Fibroblast of skin of abdomen (primary cell): ENCODE results near the gene MALAT1.

Experiments
- DNase-seq: peaks from one replicate; pipeline ENCODE4 v3.0.0-alpha.2; 2013

Gene MALAT1

GRCh38 chr11:65479184-65480145 is 19.4 kb upstream of the MALAT1 start:
- DNase-seq = peak; percentile 72

DNA sequence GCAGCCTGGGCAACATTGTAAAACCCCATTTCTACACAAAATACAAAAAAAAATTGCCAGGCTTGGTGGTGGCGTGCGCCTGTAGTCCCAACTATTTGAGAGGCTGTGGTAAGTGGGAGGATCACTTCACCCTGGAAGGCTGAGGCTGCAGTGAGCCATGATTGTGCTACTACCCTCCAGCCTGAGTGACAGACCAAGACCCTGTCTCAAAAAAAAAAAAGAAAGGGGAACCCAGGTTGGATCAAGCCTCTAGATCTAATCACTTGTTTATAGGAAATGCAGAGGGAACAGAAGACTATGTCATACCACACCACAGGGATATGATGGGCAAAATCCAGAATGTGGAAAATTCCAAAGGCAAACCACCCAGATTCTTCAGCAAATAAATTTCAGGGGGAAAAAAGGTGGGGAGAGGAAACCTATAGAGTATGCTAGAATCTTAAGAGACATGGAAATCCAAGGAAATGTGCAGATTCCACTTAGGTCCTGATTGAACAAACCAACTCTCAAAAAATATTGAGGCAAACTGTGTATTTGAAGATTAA is 16.5 kb upstream of the MALAT1 start:
- DNase-seq = peak; percentile 32

GRCh38 chr11:65485920-65486219 is 13.0 kb upstream of the MALAT1 start:
- no peak for DNase-seq

GRCh38 chr11:65486570-65487466 is 12.0 kb upstream of the MALAT1 start:
- DNase-seq = no peak

- peak; percentile 100 for DNase-seq
Measured at GRCh38 chr11:65487467-65488272, 11.2 kb upstream of the MALAT1 start.

DNA sequence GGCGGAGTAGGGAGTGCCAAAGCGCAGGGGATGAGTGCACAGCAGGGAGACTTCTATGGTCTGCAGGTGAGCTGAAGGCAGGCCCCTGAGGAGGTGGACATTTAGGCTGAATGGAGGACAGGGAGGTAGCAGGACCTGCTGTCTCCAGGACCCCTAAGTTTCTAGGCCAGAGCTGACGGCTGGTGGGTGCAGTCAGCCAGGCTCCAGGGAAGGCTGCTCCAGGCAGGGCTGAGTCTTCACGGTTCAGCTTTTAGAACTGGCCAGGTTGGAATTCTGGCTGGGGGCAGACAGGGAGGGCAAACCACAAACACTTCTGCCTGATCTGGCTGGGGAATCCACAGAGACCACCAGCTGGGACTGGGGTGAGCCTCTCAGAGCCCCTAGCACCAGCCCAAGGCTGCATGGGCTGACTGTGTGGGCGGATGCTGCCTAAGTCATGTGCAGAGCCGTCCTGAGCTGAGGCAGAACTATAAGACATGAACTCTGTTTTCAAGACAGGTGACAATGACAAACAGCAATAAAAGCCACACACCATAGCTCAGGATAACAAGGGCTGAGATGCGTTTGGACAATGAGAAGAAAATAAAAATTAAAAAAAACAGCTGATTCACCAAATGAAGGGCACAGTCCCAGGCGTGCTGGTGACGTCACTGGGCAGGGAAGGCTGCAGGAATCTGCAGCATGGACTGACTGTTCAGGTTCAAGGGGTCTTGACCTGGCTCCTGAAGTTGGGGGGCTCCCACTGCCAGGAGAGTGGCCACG is 10.4 kb upstream of the MALAT1 start:
- peak; percentile 32 for DNase-seq

DNA sequence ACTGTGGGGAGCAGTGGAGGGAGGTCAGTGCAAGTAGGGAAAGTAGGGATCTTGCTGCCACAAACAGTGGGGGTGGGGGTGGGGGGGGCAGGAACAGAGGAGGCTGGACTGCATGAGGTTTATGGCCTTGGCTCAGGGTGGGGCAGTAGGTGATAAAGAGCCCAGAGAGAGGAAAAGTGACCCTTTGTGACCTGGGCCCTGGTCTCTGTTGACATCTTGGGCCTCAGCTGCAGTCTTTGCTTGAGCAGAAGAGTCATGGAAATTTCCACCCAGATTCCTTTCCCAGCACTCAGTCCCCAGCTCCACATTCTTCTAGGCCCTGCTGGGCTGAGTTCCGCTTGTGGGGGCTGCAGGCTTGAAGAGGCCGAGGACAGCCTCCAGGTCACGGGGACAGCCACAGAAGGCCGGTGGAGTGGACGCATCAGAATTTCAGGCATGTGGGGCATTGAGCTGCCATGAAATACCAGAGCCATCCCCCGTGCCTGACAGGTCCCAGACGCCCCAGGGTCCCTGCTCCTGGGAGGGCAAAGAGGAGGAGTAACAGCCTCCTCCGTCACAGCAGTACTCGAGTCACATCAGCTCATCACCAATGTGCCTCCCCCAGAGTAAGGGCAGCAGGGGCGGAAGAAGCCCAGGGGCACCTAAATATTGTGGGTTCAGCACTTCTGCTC is 9.7 kb upstream of the MALAT1 start:
- peak; percentile 75 for DNase-seq

DNA sequence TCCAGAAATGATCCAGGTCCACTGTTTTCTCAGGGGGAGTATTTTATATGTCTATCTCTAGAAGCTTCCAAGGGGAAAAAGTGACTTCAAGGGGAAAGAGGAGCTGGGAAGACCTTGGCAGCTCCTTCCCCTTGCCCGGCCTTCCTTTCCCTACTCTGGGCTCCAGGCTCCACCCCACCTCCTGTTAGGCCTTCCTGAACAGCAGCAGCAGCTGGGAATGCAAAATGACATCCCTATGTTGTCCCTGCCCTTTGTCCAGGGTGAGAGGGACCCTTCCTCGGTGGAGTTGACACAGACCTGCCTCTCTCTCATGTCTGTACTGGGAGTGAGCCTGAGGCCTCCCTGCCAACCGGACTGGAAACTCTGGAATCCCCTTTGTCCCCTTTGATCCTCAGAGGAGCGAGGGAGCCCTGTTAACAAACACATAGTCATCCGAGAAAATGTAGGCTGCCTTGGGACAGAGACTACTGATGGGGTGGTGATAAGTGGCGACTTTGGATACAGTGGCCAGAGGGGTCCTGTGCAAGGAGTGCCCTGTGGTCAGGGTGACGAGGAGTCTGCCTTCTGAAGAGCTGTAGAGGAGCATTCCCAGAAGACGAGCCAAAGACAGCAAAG is 9.0 kb upstream of the MALAT1 start:
- DNase-seq = peak; percentile 25

- no peak for DNase-seq
Measured at GRCh38 chr11:65491163-65491465, 7.7 kb upstream of the MALAT1 start.

- DNase-seq = peak; percentile 94
Measured at GRCh38 chr11:65491614-65492386, 7.0 kb upstream of the MALAT1 start.

DNA sequence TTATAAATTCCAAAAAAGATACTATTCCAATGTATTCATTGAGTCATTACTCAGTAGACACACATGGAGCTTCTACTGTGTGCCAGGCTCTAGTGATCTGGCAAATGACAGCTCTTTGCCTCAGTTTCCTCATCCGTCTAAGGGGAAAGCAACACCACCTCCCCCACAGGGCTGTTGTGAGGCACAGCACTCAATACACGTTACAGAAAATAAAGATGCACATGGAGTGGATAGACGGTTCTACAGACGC is 6.5 kb upstream of the MALAT1 start:
- DNase-seq = no peak

GRCh38 chr11:65492637-65493366 is 6.0 kb upstream of the MALAT1 start:
- DNase-seq = peak; percentile 80

DNA sequence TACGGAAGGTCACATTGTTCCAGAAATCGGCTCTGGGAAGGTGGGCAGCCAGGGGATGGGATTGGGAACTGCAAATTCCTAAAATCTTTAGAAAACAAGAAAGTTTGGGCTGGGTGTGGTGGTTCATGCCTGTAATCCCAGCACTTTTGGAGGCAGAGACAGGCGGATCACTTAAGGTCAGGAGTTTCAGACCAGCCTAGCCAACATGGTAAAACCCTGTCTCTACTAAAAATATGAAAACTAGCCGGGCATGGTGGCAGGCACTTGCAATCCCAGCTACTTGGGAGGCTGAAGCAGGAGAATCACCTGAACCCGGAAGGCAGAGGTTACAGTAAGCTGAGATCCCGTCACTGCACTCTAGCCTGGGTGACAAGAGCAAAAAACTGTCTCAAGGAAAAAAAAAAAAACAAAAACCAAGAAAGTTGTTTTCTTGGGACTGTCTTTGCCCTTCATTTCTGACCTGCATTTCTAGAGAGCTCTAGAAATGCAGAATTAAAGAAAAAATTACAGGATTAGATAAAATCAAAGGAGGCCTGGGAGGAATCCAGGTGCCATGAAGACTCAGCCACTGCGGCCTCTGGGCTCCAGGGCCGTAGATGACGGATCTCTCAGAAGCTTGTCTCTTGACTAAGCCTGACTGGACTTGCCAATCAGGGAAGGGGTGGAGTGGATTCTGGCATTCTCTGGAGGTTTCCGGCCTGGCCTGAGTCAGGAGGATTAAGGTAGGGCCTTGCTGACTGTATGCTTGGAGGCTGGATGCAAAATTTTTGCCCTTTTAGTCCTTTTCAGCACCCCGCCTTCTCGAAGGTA is 5.3 kb upstream of the MALAT1 start:
- DNase-seq = peak; percentile 94

GRCh38 chr11:65496304-65497140 is 2.3 kb upstream of the MALAT1 start:
- peak; percentile 77 for DNase-seq

DNA sequence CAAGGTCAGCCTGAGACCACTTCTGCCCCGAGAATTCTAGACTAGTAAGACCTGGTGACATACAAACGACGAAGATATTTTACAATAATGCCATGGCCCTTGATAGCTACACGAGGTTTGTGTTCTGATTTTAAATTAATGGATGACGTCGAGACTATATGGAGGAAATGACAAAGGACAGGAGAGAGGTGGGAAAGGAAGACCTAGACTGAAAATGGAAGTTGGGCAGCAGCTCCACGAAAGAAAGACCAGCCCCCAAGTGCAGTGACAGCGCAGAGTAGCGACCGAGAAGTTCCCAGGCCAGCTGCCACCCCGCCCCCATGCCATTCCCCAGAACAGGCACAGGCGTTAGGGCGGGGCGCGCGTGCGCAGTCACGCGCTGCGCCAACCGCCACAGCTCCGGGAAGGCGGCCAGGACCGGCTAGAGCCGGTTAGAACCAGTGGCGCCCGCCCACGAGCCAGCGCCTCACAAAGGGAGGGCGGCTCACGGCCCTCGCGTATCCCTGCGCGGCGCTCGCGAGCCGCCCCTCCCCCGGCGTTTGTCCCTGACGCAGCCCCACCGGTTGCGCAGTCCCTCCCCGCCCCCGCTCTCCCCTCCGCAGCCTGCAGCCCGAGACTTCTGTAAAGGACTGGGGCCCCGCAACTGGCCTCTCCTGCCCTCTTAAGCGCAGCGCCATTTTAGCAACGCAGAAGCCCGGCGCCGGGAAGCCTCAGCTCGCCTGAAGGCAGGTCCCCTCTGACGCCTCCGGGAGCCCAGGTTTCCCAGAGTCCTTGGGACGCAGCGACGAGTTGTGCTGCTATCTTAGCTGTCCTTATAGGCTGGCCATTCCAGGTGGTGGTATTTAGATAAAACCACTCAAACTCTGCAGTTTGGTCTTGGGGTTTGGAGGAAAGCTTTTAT is 1.5 kb upstream of the MALAT1 start:
- peak; percentile 99 for DNase-seq

GRCh38 chr11:65498042-65498726 is 661 bp upstream of the MALAT1 start:
- DNase-seq = peak; percentile 71
